Adrenal gland (tissue), 12 donors: ENCODE results near the gene A4GALT. TPM values are rescaled to one million over a fixed set of nuclear protein-coding genes. Genes with fewer than 3 reads are reported as not detected.
"Not testable (repeated sequence)": the region's sequence is repeated elsewhere in the genome, so short reads cannot be mapped to it uniquely, and the experiment has no call there.

Experiments
- DNase-seq, 7 donors: peaks; one replicate each; pipeline ENCODE4 v3.0.0-alpha.2; 2019 to 2020
- H3K27ac ChIP-seq, 5 donors: fragments of 200-600 bp; sonication (generic) in 4 of 5; 1 replicate in 3 of 5; 2 replicates in 2 of 5; pipeline versions ENCODE4 v1.5.1 to v1.8.0; 2016 to 2020; ENCODE audit warnings: mild to moderate bottlenecking in 1 of 5
- H3K27me3 ChIP-seq: fragments of 200-600 bp; 2 replicates; pipeline ENCODE4 v1.8.0; 2021
- H3K36me3 ChIP-seq, 2 donors: fragments of 200-600 bp; replicated peaks in 1 of 2; 1 replicate in 1 of 2; 2 replicates in 1 of 2; pipeline versions ENCODE4 v1.5.1 to v1.8.0; 2018 to 2022
- H3K4me1 ChIP-seq, 2 donors: fragments of 200-600 bp; replicated peaks in 1 of 2; 1 replicate in 1 of 2; 2 replicates in 1 of 2; pipeline versions ENCODE4 v1.5.1 to v1.8.0; 2018 to 2021
- H3K4me3 ChIP-seq, 4 donors: fragments of 200-600 bp; sonication (generic) in 3 of 4; one replicate each; pipeline ENCODE4 v1.5.1; 2016 to 2018
- H3K9me3 ChIP-seq, 3 donors: fragments of 200-600 bp; sonication (generic) in 1 of 3; replicated peaks in 1 of 3; 1 replicate in 2 of 3; 2 replicates in 1 of 3; pipeline versions ENCODE4 v1.5.1 to v1.8.0; 2016 to 2021
- POLR2A ChIP-seq, 2 donors: fragments of 450-650 bp; IDR thresholded peaks; one replicate each; pipeline ENCODE4 v1.6.1; 2017; ENCODE audit warnings: antibody characterized with exemption in 2 of 2, mild to moderate bottlenecking in 2 of 2, moderate library complexity in 1 of 2
- WGBS, 4 donors: extraction: QIAGEN DNeasy Blood & Tissue Kit in 2 of 4; methylation state at CpG; one replicate each; pipeline versions ENCODE4 v1.1.5 to v1.1.7; 2013 to 2017; 5-methylcytosine and 5-hydroxymethylcytosine counted together
- intact Hi-C, 2 donors: fragments of 100-400 bp; cut with DNase I; formaldehyde crosslinking; loops; one replicate each; pipeline versions ENCODE4 v1.14.1 to v1.15.0; 2022 to 2023
- polyA plus RNA-seq, 3 donors: library from polyadenylated mRNA; stranded (reverse); fragments of 200-250 nt in 2 of 3; fragments of 350-450 nt in 1 of 3; fragmentation: Illumina TruSeq in 1 of 3; extraction: RNeasy Lipid Tissue Mini Kit (QIAGEN cat#74804) in 1 of 3; gene quantifications; one replicate each; pipeline ENCODE4 v1.2.3, GENCODE V29; 2013 to 2014
- total RNA-seq, 9 donors: library from RNA; depleted of rRNA in 4 of 9; stranded (reverse); fragments of >200 nt in 4 of 9; fragments of 120-200 nt in 1 of 9; fragmentation: NEBNext Ultra II Directional in 1 of 9; extraction: Animal tissue kit (Norgen Biotek cat#: 25700) in 1 of 9; gene quantifications; one replicate each; pipeline versions ENCODE4 v1.1.0 to v1.2.4, GENCODE V29; 2013 to 2023
- TF ChIP-seq, protein P1 (sequence below), 6 experiments: fragments of 450-650 bp in 4 of 6; fragments of 200-600 bp in 2 of 6; sonication (generic) in 1 of 6; IDR thresholded peaks; 1 replicate in 5 of 6; 2 replicates in 1 of 6; pipeline versions ENCODE4 v1.5.1 to v1.8.0; 2016 to 2021; ENCODE audit warnings: antibody characterized with exemption in 6 of 6, mild to moderate bottlenecking in 2 of 6, moderate library complexity in 1 of 6
- donor health status: healthy with polysubstance abuse.
- donor health status: Bipolar disorder and iron deficiency.
- donor health status: DM: yes; HTN: yes; CAD: no.
- donor health status: DM: no; HTN: no; CAD: no.
- donor health status: DM: no; HTN: no; CAD: no.
- donor health status: DM: yes; HTN: yes; CAD: no.

The A4GALT gene
- total and polyA plus RNA-seq, 12 donors = 1.9 to 29.8 (median 17.4) TPM

- 32 to 43% (median 40%) methylated on average over 6 of the region's 6 CpGs for WGBS, 4 donors
- peak overlapping the region; percentile 23 to 86 (median 77) for H3K27ac ChIP-seq
- peak in 1 of 2 donors; percentile 51 for TF ChIP-seq POLR2A (IDR thresholded peaks at IDR 0.05)
- TF ChIP-seq, protein P1, sequence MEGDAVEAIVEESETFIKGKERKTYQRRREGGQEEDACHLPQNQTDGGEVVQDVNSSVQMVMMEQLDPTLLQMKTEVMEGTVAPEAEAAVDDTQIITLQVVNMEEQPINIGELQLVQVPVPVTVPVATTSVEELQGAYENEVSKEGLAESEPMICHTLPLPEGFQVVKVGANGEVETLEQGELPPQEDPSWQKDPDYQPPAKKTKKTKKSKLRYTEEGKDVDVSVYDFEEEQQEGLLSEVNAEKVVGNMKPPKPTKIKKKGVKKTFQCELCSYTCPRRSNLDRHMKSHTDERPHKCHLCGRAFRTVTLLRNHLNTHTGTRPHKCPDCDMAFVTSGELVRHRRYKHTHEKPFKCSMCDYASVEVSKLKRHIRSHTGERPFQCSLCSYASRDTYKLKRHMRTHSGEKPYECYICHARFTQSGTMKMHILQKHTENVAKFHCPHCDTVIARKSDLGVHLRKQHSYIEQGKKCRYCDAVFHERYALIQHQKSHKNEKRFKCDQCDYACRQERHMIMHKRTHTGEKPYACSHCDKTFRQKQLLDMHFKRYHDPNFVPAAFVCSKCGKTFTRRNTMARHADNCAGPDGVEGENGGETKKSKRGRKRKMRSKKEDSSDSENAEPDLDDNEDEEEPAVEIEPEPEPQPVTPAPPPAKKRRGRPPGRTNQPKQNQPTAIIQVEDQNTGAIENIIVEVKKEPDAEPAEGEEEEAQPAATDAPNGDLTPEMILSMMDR (IDR thresholded peaks at IDR 0.05) = no peak
Observed at GRCh38 chr22:42754658-42755057, 34.0 kb upstream of the A4GALT start.

DNA sequence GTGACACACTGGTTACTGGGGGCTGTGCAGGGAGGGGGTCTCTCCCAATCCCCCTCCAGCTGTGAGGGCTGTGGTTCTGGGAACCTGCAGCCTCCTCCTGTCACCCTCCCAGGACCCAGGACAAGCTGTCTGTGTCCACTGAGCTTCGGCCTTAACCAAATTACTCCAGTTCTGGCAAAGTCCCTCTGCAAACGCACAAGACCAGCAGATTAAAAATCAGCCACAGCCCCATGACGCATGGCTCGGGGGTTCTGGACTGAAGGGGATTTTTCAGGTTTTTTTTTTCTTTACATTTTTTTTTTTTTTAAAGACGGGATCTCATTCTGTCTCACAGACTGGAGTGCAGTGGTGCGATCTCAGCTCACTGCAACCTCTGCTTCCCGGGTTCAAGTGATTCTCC lies 32.2 kb upstream of the A4GALT start:
- H3K27ac ChIP-seq = peak overlapping the region in 2 of 5 donors; percentile 61 to 87
- H3K36me3 ChIP-seq = no peaks in the 10 kb centered on the region
- intact Hi-C loops = no loop called here
- TF ChIP-seq, protein P1 (IDR thresholded peaks at IDR 0.05) = no peak
- TF ChIP-seq POLR2A (IDR thresholded peaks at IDR 0.05) = no peak
- no peak overlapping the region for H3K4me3 ChIP-seq
- 84 to 90% (median 85%) methylated on average over 7 of the region's 7 CpGs for WGBS, 4 donors
- no peak for DNase-seq
- no peaks in the 10 kb centered on the region for H3K9me3 ChIP-seq
- peaks cover 0 to 12% of the 10 kb centered on the region in 2 donors for H3K4me1 ChIP-seq
- H3K27me3 ChIP-seq = no peaks in the 10 kb centered on the region

More at GRCh38 chr22:42754658-42755057, 34.0 kb upstream of the A4GALT start:
- intact Hi-C loops = no loop called here
- no peak overlapping the region for H3K4me3 ChIP-seq
- H3K4me1 ChIP-seq = peaks cover 0 to 12% of the 10 kb centered on the region in 2 donors
- H3K9me3 ChIP-seq = no peaks in the 10 kb centered on the region
- H3K27me3 ChIP-seq = no peaks in the 10 kb centered on the region
- H3K36me3 ChIP-seq = no peaks in the 10 kb centered on the region
- DNase-seq = peak; percentile 75 to 93 (median 87)

GRCh38 chr22:42752230-42752746 lies 31.6 kb upstream of the A4GALT start:
- TF ChIP-seq POLR2A (IDR thresholded peaks at IDR 0.05) = no peak
- TF ChIP-seq, protein P1 (IDR thresholded peaks at IDR 0.05) = no peak
- intact Hi-C loops = no loop called here
- no peak for DNase-seq
- no peaks in the 10 kb centered on the region for H3K9me3 ChIP-seq
- H3K36me3 ChIP-seq = no peaks in the 10 kb centered on the region
- no peaks in the 10 kb centered on the region for H3K27me3 ChIP-seq
- H3K27ac ChIP-seq = peak overlapping the region; percentile 42 to 87 (median 54)
- no peak overlapping the region for H3K4me3 ChIP-seq
- peaks cover 0 to 12% of the 10 kb centered on the region in 2 donors for H3K4me1 ChIP-seq
- 46 to 57% (median 53%) methylated on average over 11 to 12 of the region's 12 CpGs for WGBS, 4 donors

DNA sequence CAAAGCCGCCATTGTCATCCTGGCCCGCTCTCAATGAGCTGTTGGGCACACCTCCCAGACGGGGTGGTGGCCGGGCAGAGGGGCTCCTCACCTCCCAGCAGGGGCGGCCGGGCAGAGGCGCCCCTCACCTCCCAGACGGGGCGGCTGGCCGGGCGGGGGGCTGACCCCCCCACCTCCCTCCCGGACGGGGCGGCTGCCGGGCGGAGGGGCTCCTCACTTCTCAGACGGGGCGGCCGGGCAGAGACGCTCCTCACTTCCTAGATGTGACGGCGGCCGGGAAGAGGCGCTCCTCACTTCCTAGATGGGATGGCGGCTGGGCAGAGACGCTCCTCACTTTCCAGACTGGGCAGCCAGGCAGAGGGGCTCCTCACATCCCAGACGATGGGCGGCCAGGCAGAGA lies 29.8 kb upstream of the A4GALT start:
- DNase-seq, intact Hi-C loops: not testable (repeated sequence)

More for the DNA sequence above, 29.8 kb upstream of the A4GALT start:
- H3K27me3 ChIP-seq, H3K9me3 ChIP-seq, H3K4me3 ChIP-seq, H3K36me3 ChIP-seq, H3K27ac ChIP-seq: not testable (repeated sequence)
- 90 to 100% (median 93%) methylated on average over 1 to 15 of the region's 28 CpGs for WGBS, 4 donors
- peaks cover 0 to 12% of the 10 kb centered on the region in 2 donors for H3K4me1 ChIP-seq
